Lower leg skin (tissue), 3 donors: ENCODE data around the gene CFL2.

Experiments used
- POLR2A ChIP-seq, 2 donors: fragments of 450-650 bp; IDR thresholded peaks; one replicate each; pipeline ENCODE4 v1.6.1; 2016 to 2017; ENCODE audit warnings: antibody characterized with exemption in 2 of 2, mild to moderate bottlenecking in 1 of 2, moderate library complexity in 1 of 2
- TF ChIP-seq, protein P1 (sequence below), 3 donors: fragments of 450-650 bp; IDR thresholded peaks; one replicate each; pipeline ENCODE4 v1.5.1; 2016; ENCODE audit warnings: antibody characterized with exemption in 3 of 3, mild to moderate bottlenecking in 3 of 3, moderate library complexity in 2 of 3

DNA sequence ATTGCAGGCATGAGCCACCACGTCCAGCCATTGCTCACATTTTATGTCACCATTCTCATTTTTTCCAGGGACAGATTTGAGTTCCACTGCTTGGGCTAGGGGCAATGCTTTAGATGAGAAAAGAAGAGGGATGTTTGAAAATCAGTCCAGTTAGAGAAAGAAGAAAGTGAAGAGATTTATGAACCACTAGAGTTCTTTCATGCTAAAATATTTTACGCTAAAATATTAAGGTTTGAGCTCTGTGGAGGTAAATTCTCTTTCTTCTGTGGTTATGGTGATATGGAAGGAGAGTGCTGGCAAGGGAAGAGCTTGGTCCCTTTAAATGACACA is 21.5 kb downstream of the CFL2 start:
- TF ChIP-seq, protein P1, sequence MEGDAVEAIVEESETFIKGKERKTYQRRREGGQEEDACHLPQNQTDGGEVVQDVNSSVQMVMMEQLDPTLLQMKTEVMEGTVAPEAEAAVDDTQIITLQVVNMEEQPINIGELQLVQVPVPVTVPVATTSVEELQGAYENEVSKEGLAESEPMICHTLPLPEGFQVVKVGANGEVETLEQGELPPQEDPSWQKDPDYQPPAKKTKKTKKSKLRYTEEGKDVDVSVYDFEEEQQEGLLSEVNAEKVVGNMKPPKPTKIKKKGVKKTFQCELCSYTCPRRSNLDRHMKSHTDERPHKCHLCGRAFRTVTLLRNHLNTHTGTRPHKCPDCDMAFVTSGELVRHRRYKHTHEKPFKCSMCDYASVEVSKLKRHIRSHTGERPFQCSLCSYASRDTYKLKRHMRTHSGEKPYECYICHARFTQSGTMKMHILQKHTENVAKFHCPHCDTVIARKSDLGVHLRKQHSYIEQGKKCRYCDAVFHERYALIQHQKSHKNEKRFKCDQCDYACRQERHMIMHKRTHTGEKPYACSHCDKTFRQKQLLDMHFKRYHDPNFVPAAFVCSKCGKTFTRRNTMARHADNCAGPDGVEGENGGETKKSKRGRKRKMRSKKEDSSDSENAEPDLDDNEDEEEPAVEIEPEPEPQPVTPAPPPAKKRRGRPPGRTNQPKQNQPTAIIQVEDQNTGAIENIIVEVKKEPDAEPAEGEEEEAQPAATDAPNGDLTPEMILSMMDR (IDR thresholded peaks at IDR 0.05) = no peak
- TF ChIP-seq POLR2A (IDR thresholded peaks at IDR 0.05) = no peak
